Activated CD4-positive, alpha-beta T cell treated with anti-CD3 and anti-CD28 coated beads for 4 hours (primary cell): Measurements from ENCODE around the gene ENDOV.

ENCODE experiments used
- DNase-seq, 2 donors: peaks; one replicate each; pipeline ENCODE4 v3.0.0-alpha.2; 2020

ENDOV gene

DNA sequence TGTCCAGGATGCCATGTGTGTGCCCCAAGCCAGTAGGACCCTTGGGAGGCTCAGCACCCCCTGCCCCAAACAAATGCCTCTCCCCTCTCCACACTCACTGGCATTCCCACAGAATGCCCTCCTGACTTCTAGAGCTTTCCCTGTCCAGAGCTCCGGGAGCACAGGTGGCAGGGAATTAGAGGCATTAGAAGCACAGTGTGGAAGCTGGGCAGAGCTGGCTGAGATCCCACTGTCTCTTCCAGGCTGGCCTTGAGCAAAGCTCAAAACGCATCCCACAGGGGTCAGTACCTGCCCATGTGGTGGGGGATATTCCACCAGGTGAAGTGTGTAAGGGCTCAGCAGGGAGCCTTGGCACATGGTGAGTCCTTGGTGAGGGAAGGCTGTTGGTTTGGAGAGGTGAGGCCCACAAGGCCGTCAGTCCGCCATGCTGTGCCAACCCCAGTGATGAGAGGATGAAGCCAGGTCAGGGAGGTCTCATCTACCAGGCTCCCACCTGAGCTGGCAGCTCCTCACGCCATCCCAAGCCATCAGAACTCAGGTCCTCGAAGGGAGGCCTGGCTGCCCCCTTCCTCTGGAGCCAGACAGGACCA is 18.1 kb downstream of the ENDOV start:
- no peak for DNase-seq

DNA sequence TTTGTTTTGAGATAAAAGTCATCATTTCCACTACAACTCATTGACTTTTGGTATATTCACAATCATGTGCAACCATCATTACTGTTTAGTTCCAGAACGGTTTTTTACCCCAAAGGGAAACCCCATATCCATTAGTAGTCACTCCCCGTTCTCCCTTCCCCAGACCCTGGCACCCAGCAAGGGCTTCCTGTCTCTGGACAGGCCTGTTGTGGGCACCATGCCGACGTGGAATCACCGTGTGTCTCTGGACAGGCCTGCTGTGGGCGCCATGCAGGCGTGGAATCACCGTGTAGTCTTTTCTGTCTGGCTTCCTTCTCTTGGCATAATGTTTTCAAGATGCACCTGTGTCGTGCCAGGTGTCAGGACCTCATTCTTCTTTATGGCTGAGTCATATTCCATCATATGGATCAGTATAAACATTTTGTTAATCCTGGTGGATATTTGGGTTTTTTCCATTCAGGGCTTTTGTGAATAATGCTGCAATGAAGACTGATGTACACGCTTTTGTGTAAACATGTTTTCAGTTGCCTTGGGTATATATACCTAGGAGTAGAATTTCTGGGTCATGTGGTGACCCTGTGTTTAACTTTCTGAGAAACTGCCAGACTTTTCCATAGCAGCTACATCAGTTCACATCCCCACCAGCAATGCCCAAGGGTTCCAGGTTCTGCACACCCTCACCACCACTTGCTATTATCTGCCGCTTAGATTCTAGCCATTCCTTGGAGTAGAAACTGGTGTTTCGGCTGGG is 19.1 kb downstream of the ENDOV start:
- DNase-seq, result no peak

DNA sequence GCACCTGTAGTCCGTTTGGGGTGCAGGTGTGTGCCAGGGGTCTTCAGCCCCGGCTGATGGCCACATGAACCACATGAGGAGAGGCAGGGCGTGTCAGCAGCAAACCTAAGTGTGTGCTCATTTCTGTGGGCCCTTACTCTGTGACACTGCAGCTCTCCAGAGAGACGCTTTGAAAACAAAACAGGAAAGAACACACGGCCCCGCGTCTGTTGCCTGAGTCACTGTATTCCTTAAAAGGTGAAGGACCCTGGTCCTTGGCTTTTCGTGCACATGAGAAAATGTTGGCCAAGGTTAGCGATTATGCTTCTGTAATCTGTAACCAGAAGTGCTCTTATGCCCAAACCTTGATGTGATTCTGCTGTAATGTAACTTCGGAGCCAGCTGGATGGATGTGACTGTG is 22.6 kb downstream of the ENDOV start:
- DNase-seq, result no peak

DNA sequence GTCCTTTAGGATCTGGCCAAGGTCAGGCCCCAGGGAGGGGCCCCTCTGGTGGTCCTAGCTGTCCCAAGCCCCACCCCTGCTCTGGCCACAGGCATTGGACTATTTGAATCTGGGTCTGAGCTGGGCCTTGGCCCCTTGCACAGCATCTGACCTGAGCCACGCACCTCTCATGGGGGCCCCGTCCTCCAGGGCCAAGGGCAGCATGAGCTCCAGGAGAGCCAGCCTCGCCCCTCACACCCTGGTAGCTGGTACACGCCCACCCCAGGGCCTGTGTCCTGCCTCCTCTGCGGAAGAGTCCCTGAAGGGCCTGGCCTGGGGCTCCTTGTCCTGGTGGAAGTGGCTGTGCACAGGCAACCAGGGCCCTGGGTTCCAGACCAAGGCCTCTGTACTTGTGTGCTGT is 23.8 kb downstream of the ENDOV start:
- DNase-seq, result no peak

DNA sequence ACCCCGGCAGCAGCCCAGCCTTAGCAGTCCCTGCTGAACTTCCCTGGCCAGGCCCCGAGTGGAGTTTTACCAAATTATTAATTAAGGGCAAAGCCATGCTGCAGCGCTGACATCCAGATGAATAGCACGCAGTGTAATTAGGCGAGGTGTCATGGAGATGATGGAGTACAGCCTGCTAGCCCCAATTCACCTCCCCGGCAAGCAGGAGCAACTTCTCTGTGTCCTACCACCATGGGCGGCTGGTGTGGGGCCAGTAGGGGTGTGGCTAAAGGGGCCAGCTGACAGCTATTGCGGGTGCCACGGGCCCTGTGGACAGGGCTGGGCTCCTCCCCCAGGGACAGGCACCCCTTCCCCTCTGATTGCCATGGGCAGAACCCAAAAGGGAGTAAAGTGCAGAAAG is 24.5 kb downstream of the ENDOV start:
- DNase-seq, result no peak

DNA sequence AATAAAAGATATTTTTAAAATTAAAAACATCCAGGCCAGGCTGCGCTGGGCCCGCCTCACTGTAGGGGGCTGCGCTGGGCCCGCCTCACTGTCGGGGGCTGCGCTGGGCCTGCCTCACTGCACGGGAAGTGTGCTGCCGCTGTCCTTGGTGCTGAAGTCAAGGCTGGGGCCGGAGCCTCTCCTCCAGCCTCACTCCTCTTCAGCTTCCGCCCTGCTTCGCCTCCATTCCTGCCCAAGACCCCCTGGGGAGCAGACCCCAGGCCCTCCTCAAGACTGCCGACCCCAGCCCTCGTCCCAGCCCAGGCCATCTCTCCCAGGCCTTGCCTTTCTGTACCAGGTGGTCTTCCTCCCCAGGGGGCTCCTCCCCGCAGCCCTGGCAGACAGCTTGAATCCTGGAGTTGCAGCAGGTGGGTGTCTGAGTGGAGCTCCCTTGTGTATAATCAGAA is 26.2 kb downstream of the ENDOV start:
- peak; percentile 28 to 40 for DNase-seq

DNA sequence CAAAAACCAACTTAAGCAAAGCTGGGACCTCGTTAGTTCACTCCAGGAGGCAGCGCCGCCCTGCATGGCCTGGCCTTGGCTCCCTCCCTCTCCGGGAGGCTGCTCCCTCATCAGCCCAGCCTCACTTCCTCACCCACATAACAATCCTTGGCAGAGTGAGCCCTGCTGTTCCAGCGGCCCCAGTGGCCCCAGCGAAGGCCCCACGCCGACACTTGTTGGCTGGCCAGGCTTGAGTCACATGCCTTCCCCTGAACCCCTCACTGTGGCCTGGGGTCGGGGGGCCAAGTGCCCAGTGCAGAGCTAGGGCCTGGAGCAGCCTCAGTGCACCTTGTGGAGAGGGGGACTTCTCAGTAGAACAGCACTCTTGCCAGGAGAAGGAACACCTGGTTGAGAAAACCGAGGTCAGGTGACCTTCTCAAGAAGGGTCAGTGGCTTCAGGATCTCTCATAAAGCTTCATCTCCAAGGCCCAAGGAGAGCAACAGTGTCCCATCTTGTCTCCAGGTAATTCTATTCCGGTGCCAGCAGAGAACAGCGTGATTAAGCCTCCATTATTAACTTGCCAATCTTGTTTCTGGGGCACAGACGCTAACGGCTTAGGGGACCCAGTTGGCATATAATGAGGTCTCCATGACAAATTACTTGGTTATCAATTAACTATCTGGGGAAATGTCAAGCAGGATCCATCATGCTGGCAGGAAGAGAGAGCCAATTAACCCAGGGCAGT is 26.8 kb downstream of the ENDOV start:
- no peak for DNase-seq

DNA sequence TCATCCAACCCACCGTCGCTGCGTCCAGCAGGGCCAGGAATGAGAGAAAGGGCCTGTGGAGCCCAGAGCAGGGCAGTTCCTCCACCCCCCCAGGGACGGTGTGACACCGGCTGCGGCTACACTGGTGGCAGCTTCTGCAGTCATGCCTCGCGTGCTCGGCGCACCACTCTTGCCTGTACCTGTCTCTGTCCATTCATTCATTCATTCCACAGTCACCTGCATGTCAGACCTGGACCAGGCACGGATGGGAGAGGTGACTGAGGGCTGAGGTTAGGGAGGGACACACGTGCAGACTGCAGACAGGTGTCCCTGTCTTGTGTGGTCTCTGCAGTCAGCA is 27.3 kb downstream of the ENDOV start:
- no peak for DNase-seq

DNA sequence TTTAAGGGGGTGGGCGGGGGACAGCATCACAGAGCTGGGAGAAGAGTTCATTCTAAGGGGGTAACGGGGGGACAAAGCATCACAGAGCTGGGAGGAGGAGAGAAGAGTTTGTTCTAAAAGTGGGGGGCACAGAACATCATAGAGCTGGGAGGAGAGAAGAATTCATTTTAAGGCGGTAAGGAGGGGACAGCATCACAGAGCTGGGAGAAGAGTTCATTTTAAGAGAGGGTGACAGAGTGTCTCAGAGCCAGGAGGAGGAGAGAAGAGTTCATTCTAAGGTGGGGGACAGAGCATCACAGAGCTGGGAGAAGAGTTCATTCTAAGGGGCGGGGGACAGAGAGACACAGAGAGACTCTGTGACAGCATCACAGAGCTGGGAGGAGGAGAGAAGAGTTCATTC is 27.8 kb downstream of the ENDOV start:
- no peak for DNase-seq

DNA sequence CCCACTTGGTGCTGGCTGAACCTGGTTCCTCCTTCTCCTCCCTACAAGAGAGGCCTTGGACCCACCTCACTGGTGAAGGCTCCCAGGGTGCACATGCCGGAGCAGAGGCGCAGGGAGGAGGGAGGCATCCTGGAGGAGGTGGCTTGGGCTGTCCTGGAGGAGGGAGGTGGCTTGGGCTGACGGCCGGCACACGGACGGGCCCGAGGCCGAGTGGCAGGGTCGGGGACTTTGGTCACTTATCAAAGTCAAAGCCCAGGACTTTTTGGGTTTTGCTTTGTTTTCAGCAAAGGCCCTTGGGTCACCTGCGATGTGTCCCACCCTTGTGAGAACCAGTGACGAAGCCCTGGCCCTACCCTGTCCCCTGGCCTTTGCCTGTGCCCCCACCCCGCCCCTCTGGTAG is 28.5 kb downstream of the ENDOV start:
- DNase-seq, result no peak

DNA sequence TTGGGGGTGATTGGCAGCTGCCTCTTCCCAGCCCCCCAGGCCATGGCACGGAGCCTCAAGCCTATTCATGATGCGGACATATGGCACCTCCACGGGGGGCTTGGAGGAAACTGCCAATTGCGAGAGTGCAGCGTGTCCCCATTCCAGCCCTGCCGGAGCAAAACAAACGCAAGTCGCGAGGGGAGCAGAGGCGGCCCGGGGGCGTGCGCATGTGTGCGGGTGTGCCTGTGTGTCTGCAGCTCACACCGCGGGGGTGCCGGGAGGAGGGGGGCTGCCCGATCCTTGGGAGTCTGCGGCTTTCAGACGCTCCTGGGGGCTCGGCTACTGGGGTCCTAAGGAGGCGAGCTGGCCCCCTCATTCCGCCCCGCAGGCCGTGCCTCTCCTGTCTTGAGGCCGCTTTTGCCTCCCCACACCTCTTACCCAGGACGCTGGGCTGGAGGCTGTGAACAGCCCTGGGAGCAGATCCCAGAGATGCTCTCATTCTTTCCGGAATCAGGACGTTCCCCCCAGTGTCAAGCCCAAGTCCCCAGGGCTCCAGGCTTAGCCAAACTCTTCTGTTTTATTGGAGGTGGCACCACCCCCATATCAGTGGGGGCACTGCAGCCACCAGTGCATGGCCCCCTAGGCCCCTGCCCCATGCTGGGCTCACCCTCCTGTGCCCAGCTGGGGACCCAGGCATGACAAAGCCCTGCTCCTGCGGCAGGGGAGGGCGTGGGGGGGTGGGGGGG is 29.1 kb downstream of the ENDOV start:
- no peak for DNase-seq

DNA sequence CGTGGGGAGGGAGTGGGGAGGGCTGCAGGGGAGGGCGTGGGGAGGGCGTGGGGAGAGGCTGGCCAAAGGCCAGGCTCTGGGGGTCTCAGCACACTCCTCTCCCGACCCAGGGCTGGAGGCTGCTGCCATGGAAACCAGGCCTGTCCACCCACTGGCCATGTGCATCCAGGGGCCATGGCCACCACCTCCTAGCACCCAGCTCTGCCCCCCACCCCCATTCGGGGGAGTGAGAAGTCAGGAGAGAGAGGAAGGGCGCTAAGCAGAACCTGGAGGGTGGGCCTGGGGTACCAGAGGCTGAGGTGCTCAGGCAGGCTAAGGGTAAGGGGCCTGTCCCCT is 29.6 kb downstream of the ENDOV start:
- DNase-seq, result no peak

DNA sequence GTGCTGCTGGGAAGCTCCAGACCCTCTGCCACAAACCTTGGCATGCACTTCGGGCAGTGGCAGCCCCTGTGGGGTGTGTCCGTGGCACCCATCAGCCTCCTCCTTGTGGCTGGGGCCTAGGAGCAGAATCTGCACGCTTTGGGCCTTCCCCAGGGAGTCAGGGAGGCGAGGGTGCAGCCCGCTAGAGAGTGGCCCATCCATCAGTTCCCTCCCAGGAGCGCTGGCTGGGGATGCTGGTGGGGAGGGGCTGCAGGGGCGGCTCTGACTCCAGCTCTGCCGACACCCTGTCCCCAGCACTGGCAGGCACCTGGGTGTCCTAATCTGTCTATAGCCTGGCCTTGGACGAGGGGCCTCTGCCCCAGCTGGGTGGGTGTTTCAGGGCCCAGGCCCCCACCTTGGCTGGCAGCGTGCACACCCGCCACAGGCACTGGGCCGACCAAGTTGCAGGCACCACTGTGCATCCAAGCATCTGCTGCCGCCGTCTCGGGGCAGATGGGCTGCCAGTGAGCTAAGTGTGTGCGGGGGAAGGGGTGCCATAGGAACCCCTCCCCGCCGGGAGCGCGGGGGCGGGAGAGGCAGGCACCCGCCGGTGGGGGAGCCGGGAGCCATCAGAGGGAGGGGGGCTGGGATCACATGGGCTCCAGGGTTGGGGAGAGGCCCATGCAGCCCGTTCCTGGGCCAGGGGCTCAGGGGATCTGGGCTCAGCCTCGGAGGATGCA is 30.2 kb downstream of the ENDOV start:
- no peak for DNase-seq

DNA sequence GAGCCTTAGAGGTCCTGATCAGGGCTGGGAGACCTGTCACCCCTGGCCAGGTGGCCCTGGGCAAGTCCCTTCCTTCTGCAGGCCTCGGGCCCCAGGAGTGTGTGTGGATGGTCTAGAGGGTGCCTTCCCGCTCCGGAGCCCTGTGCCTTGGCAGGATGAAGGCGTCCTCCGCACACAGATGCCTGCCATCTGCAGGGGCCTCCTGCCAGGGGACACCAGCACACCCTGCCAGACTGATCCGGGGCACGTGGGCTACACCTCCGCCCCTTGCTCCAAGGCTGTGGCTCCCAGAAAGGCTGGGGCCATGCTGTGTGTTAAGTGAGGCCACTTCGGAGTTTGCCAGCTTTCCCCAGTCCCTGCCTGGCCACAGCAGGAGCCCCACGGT is 30.8 kb downstream of the ENDOV start:
- DNase-seq, result no peak

DNA sequence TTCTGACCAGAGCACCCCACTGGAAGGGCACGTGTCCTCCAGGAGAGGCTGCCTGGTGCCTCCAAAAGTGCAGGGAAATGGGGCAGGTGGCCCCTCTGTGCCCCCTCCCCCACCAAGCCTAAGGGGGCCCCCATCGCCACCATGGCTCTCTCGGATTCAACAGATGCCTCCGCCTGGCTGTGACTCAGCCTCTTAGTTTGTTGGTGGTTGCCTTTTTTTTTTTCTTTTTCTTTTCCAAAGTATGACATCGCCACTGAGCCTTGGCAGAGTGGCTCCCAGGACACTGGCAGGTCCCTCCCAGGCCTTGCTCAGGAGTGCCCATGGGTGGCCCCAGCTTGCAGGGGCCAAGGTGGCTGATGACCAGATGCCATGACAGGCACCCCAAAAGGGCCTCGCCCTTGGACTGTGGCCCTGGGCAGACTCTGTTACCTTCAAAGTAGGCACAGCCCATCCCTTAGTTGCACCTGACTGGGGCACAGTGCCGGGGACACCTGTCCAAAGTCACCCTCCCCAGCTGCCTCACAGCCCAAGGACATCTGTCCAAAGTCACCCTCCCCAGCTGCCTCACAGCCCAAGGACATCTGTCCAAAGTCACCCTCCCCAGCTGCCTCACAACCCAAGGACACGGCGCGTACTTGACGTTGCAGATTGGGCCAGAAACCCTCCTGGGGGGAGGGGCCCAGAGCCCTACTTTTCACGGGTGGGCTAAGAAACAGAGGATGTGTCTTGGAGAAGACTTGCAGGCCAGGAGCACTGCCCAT is 31.9 kb downstream of the ENDOV start:
- no peak for DNase-seq

DNA sequence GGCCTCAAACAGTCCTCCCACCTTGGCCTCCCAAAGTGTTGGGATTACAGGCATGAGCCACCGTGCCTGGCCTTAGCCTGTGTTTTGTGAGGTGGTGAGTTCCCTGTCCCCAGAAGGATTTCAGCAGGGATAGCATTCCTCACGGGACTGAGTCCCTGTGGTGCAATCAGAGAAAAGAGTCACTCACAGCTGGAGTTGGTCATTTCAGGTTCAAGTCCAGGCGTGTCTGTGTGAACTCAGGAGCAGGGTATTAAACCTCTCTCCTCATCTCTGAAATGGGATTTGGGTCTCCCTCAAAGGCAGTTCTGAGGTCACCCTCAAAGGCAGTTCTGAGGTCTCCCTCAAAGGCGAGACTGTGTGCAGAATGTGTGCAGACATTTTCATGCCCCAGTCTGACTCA is 32.8 kb downstream of the ENDOV start:
- no peak for DNase-seq

DNA sequence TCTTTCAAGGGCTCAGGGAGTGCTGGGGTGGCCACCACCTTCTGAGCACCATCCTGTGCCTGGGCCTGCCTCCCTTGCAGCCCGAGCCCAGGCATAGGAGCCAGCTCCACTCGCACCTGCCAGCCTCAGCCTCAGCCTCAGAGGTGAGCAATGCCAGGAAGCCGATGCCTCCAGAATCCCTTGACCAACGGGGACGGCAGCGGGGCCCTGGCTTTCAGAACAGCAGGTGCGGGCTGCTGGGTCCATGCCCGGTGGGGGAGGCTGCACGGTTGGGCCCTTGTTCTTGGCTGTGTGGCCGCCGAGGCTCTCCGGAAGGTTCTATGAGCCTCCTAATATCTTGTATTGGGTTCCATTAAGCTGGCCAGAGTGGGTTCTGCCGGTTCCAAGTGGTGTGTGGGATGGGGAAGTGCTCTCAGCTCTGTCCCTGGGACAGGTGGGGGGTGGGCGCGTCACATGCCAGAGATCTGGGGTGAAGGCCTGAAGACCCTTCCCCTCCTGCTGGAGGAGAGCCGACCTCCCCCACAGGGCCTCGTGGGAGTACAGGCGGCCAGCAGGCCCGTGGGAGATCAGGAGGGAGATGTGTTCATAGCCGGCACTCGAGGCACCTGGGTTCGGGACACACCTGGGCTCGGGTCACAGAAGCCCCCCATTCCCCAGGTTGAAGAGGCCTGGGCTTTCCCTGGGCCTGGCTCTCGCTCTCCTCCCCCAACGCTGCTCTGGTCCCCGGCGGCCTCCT is 34.4 kb downstream of the ENDOV start:
- no peak for DNase-seq

DNA sequence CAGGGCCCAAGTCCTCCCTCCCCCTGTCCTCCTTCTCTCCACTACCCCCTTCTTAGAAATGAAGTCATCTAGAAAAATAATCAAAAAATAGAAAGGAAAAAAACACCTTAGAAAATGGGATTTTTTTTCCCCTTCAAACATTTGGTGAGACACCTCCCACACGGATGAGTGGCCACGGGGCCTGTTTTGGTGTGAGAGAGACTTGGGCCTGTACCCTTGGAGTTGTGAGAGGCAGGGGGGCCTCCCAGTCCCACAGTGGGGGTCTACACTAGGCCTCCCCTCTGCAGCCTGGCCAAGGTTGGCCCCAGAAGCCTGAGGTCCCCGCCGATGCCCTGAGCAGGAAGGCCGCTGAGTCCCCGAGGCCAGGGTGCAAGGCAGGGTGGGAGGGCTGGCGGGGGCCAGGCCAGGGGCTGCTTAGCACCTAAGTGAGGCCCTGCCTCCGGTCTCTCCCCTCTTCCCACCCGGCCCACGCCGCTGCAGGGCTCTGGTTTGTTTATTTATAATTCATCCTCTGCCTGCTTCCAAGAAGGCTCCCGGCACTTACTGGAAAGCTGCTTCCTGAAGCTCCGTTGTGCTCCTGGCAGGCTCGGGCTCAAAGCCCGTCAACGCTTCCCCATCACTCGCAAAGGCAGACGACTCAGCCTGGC is 35.1 kb downstream of the ENDOV start:
- DNase-seq, result no peak

DNA sequence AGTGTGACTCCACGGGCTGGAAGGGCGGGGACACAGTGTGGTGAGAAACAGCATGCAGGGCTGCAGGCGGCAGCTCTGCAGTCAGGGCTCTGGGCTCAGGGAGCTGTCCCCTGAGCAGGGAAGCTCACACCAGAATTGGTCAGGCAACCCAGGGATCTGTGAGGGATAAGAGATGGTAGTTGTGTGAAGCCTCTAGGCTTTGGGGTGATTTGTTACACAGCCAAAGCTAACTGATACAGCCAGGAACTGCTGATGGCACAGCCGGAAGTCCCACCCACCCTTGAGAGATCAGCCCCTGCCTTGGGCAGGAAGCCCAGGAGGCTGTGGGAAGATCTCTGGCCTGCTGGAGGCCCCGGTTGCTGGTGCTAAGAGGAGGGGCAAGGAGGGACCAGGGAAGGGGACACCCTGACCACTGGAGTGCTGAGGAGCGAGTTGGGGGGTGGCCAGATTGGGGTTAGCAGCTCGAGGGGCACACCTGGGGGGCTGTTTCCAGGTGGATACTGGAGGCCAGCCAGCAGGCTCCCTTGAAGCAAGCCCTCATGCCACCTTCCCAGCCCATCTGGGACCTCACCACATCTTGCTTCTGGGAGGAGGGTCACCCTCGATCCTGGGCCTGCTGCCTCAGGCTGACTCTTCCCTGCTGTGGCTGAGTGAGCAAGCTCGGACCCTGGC is 36.3 kb downstream of the ENDOV start:
- DNase-seq, result no peak

DNA sequence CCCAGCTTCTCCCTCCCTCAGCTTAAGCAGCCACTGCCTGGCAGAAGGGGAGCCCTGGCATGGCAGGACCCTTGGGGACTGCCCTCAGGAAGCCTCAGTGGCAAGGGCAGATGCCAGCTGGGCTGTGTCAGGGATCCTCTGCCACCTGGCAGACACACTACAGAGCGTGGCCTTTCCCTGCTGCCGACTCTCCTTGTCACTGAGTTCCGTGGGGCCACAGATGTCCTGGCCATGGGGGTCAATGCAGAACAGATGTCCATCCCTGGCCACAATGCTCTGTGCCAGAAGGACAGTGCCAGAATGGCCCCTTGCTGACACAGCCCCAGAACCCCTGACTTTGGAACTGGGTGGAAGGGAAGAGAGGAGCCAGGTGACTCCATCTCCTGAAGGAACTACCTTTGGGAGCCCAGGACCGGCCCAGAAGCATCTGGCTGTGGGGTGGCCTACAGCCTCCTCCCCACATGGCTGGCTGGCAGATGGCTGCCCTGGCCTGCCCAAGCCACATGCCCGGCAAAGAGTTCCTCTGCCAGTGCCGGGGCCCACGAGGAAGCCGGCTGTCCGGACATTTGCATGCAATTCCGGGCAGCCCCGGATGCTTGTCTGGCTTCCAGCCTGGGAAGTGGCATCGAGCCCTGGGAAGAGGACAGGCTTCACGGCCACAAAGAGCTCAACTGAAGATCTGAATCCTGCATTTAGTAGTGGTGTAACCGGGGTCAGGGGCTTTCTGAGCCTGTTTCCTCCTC is 37.4 kb downstream of the ENDOV start:
- DNase-seq, result no peak
